HG03066 (cell line): ENCODE measurements around the gene OLAH.

Source experiments
- ATAC-seq: cut with Tn5 transposase; IDR thresholded peaks from one replicate; pipeline ENCODE4 v1.9.1; 2021; ENCODE audit warnings: low read depth; ENCODE audit not compliant: unreplicated experiment

Gene OLAH

GRCh38 chr10:15122477-15123030, 78.8 kb downstream of the OLAH start:
- ATAC-seq = peak; percentile 82
